Subcutaneous abdominal adipose tissue (tissue), 5 donors: ENCODE results near the gene ATP2B2.

ENCODE experiments used
- H3K27ac ChIP-seq: one replicate; pipeline ENCODE4 v1.7.0; 2013; ENCODE audit warnings: low read depth, mild to moderate bottlenecking, inconsistent platforms, low read length, moderate library complexity
- H3K27me3 ChIP-seq, 5 donors: one replicate each; pipeline ENCODE4 v1.7.0; 2013; ENCODE audit warnings: low read length in 5 of 5, inconsistent platforms in 1 of 5; ENCODE audit not compliant: control insufficient read depth in 5 of 5, insufficient read depth in 4 of 5
- H3K36me3 ChIP-seq, 5 donors: one replicate each; pipeline ENCODE4 v1.7.0; 2013; ENCODE audit warnings: low read length in 5 of 5; ENCODE audit not compliant: control insufficient read depth in 5 of 5, insufficient read depth in 5 of 5
- H3K4me1 ChIP-seq, 5 donors: one replicate each; pipeline ENCODE4 v1.7.0; 2013; ENCODE audit warnings: low read length in 5 of 5, mild to moderate bottlenecking in 3 of 5, moderate library complexity in 1 of 5; ENCODE audit not compliant: control insufficient read depth in 5 of 5, insufficient read depth in 5 of 5
- H3K4me3 ChIP-seq, 5 donors: one replicate each; pipeline ENCODE4 v1.7.0; 2013; ENCODE audit warnings: low read length in 5 of 5, low read depth in 1 of 5
- H3K9ac ChIP-seq, 5 donors: one replicate each; pipeline ENCODE4 v1.7.0; 2013; ENCODE audit warnings: low read length in 5 of 5, mild to moderate bottlenecking in 4 of 5, moderate library complexity in 3 of 5
- H3K9me3 ChIP-seq, 5 donors: one replicate each; pipeline ENCODE4 v1.7.0; 2013; ENCODE audit warnings: low read length in 5 of 5; ENCODE audit not compliant: control insufficient read depth in 5 of 5
- donor health status: healthy.
- donor health status: healthy.
- donor health status: healthy.
- donor health status: healthy.
- donor health status: healthy.

ATP2B2 gene

DNA sequence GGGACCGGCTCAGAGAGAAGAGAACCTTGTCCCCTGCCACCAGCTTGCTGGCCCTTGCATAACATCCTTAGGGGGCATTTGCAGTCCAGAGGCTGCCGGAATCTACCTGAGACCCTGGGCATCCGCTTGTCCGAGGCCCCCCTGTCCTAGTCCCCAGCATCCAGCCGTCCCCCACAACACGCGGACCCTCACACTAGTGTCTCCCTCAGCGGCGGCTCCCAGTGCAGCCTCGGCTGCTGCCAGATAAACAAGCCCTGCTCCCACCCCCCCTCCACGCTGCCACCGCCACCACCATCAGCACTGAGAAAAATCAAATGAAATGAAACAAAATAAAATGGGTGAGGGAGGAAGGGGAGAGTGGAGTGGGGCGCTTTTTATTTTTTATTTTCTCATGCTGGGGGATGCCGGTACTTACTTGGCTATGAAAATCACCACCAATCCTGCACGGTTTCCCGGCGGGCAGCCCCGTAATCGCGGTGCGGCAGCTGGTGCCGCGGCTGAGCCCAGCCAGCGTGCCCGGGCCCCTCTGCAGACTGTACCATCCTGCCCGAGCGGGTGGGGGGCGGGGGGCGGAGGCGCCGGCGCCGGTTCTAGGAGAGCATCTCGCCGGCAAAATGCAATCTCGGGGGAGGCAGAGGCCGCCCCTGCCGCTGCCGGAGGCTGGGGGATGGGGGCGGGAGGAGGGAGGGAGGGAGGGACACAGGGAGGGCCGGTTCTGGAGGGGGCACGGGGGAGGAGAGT is at the start of gene ATP2B2:
Gene ATP2B2 (minus strand): TSS at position 537 of the 741 bp plus-strand sequence. CDS start 56,043 bp downstream, outside the sequence.
- Histone ChIP-seq H3K27ac (no peak within 1 kb of the TSS), H3K9me3 (no peaks in the 10 kb centered on the region), H3K27me3 (peaks cover 24 to 53% (median 42%) of the 10 kb centered on the region in 5 donors), H3K4me1 (peaks cover 0 to 9% (median 4%) of the 10 kb centered on the region in 5 donors), H3K36me3 (no peaks in the 10 kb centered on the region), H3K4me3 (no peak within 1 kb of the TSS), H3K9ac (peak within 1 kb of the TSS in 1 of 5 donors; percentile 35)

DNA sequence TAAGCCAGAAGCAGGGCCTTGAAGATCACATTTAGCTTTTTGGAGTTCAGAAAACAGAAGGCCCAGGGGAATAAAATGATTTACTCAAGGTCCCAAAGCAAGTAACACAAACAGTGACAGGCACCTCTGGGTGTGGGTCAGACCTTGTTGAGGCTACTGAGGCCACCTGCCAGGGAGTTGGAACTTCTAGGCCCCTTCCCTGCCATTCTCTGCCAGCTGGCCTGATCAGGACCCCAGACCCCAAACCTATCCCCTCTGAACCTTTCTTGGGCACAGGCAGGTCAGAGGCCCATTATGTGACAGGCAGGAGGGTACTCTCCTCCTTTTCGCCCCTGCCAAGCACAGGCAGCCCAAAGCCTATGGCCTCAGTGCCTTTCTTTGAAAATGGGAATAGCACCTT is 49.4 kb upstream of the ATP2B2 start:
- Histone ChIP-seq H3K4me3 (no peak overlapping the region), H3K27me3 (peaks cover 0 to 36% (median 6%) of the 10 kb centered on the region in 5 donors), H3K9me3 (peaks cover 0 to 7% (median 3%) of the 10 kb centered on the region in 5 donors), H3K9ac (no peak overlapping the region), H3K36me3 (no peaks in the 10 kb centered on the region), H3K4me1 (no peaks in the 10 kb centered on the region), H3K27ac (no peak overlapping the region)

DNA sequence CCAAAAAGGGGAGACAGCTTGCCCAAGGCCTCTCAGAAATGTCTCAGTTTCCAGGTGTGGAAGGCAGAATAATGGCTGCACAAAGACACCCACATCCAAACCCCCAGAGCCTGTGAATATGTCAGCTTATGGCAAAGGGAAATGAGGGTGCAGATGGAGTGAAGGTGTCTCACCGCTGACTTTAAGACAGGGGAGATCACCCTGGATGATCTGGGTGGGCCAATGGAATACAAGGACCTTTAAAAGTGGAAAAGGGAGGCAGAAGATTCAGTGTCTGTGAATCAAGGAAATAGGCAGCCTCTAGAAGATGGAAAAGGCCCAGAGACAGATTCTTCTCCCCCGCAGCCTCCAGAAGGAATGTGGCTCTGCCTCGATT is 48.8 kb upstream of the ATP2B2 start:
- Histone ChIP-seq H3K4me3 (no peak overlapping the region), H3K9ac (no peak overlapping the region), H3K4me1 (no peaks in the 10 kb centered on the region), H3K27ac (no peak overlapping the region), H3K9me3 (peaks cover 0 to 7% (median 3%) of the 10 kb centered on the region in 5 donors), H3K27me3 (peaks cover 0 to 36% (median 8%) of the 10 kb centered on the region in 5 donors), H3K36me3 (no peaks in the 10 kb centered on the region)

DNA sequence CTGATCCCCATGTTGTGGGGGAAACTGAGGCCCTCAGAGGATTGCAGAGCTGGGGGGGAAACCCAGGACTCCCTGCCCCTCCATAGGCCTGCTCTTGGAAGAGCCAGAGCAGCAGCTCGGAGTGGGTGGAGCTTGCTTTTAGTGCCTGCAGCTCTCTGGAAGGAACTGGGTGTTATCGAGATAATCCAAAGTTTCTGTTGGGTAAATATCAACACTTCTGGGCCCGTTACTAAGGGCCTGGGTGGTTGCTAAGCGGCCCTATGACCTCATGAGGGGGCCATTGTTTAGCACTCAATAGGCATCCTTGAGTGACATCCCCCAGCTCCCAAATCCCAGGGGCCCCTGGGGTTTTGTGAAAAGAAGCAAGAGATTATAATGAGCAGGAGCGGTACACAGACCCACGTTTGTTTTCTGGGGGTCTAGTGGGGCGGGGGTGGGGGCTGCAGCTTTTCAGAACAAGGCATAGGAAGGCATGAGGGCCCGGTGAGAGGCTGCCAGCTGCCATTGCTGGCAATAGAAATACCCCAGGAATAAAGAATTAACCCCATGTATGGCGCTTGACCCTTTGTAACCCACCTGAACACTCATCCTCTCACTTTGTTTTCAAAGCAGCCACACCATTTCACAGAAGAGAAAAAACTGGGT is 48.3 kb upstream of the ATP2B2 start:
- Histone ChIP-seq H3K27ac (no peak overlapping the region), H3K27me3 (peaks cover 0 to 32% (median 10%) of the 10 kb centered on the region in 5 donors), H3K9ac (no peak overlapping the region), H3K4me1 (no peaks in the 10 kb centered on the region), H3K36me3 (no peaks in the 10 kb centered on the region), H3K9me3 (peaks cover 0 to 7% (median 3%) of the 10 kb centered on the region in 5 donors), H3K4me3 (no peak overlapping the region)

- H3K27ac ChIP-seq = no peak overlapping the region
Observed at GRCh38 chr3:10552631-10552943, 47.2 kb upstream of the ATP2B2 start.

DNA sequence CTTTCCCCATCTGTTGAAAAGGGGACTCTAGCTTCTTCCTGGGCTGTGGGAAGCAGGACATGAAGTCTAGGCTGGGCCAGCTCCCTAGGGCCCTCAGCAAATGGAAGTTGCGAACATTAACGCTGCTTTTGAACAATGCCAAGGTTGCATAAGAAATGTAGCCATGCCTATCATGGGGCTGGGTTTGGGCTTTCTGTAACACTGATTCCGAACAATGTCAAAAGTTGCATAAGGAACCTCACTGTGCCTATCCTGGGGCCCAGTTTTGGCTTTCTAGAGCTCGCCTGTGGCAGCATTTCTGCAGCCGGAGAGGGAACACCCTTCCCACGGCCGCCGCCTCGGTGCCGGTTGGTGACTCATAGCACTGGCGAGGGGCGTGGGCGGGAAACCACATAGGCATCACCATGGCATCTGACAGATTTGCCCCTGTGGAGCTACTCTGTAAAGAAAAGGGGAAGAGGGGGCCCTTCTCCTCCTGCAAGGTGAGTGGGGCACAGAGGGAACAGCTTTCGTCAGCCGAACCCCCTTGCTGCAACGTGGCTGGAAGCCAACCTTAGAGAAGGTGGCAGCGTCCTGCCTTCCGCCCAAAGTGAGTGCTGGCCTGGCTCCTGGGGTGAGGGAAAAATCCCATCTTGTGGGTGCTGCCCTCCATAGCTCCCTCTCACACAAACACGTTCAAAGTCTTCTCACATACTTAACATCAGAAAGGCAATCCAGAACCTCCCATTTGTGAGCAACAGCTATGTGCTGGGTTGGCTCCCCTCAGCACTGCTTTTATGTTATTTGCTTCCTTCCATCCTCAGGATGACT is 46.6 kb upstream of the ATP2B2 start:
- H3K9me3 ChIP-seq = peaks cover 0 to 7% (median 2%) of the 10 kb centered on the region in 5 donors
- no peak overlapping the region for H3K4me3 ChIP-seq
- peaks cover 0 to 33% (median 15%) of the 10 kb centered on the region in 5 donors for H3K27me3 ChIP-seq
- no peak overlapping the region for H3K27ac ChIP-seq
- H3K36me3 ChIP-seq = no peaks in the 10 kb centered on the region
- H3K9ac ChIP-seq = no peak overlapping the region
- H3K4me1 ChIP-seq = no peaks in the 10 kb centered on the region

More at GRCh38 chr3:10552631-10552943, 47.2 kb upstream of the ATP2B2 start:
- Histone ChIP-seq H3K4me3 (no peak overlapping the region), H3K27me3 (peaks cover 0 to 30% (median 11%) of the 10 kb centered on the region in 5 donors), H3K36me3 (no peaks in the 10 kb centered on the region), H3K9ac (no peak overlapping the region), H3K4me1 (no peaks in the 10 kb centered on the region), H3K9me3 (peaks cover 0 to 7% (median 0%) of the 10 kb centered on the region in 5 donors)

- no peak overlapping the region for H3K9ac ChIP-seq
Observed at GRCh38 chr3:10551139-10551538, 45.8 kb upstream of the ATP2B2 start.

GRCh38 chr3:10550705-10551104 is 45.3 kb upstream of the ATP2B2 start:
- H3K4me3 ChIP-seq = no peak overlapping the region
- no peaks in the 10 kb centered on the region for H3K36me3 ChIP-seq
- H3K27me3 ChIP-seq = peaks cover 0 to 37% (median 18%) of the 10 kb centered on the region in 5 donors
- H3K9me3 ChIP-seq = peaks cover 0 to 7% (median 2%) of the 10 kb centered on the region in 5 donors
- no peak overlapping the region for H3K9ac ChIP-seq
- no peaks in the 10 kb centered on the region for H3K4me1 ChIP-seq
- H3K27ac ChIP-seq = no peak overlapping the region

More at GRCh38 chr3:10551139-10551538, 45.8 kb upstream of the ATP2B2 start:
- H3K4me3 ChIP-seq = no peak overlapping the region
- H3K36me3 ChIP-seq = no peaks in the 10 kb centered on the region
- no peak overlapping the region for H3K27ac ChIP-seq
- no peaks in the 10 kb centered on the region for H3K4me1 ChIP-seq
- peaks cover 0 to 7% (median 2%) of the 10 kb centered on the region in 5 donors for H3K9me3 ChIP-seq
- H3K27me3 ChIP-seq = peaks cover 0 to 38% (median 18%) of the 10 kb centered on the region in 5 donors

DNA sequence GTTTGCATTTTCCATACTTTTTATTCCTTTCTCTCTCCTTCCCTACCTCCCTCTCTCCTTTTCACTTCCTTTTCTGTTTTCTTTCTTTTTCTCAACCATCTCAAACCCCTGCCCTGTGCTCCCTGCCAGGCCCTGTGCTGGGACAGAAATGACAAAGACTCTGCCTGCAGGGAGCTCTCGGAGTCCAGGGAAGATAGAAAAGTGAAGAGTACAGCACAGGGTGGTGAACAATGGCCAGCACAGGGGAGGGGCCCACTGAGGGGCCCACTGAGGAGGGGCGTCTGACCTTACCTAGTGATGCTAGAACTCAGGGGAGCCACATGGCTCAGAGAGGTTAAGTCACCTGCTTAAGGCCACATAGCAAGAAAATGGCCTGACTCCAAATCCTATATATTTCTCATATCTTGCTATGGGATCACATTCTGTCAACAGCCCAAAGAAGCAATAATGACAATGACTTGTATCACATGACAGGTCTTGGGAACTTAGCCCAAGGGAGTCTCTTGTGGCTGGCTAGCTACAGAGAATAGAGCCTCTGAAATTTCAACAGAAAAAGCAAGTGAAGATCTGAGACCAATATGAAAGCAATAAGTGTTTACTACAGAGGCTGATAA is 44.3 kb upstream of the ATP2B2 start:
- H3K9me3 ChIP-seq = peaks cover 0 to 2% (median 0%) of the 10 kb centered on the region in 5 donors
- H3K4me1 ChIP-seq = no peaks in the 10 kb centered on the region
- H3K27me3 ChIP-seq = peaks cover 0 to 32% (median 18%) of the 10 kb centered on the region in 5 donors
- no peaks in the 10 kb centered on the region for H3K36me3 ChIP-seq
- H3K4me3 ChIP-seq = no peak overlapping the region
- H3K27ac ChIP-seq = no peak overlapping the region
- no peak overlapping the region for H3K9ac ChIP-seq
